ENCODE data around the gene AK9.

AK9 gene

GRCh38 chr6:109480993-109481480 lies 210.0 kb downstream of the AK9 start:
- Histone ChIP-seq H3K9ac (no peak overlapping the region), H3K36me3 (ENCODE audit: control insufficient read depth, insufficient read depth, low read length) (no peaks in the 10 kb centered on the region), H3K4me2 (ENCODE audit: low read length) (peak overlapping the region; percentile 8), H3K27ac (no peak overlapping the region), H3K9me3 (ENCODE audit: control insufficient read depth, low read length) (no peaks in the 10 kb centered on the region), H2AFZ (no peak overlapping the region), H3K4me1 (peaks cover 21% of the 10 kb centered on the region), H3K4me3 (ENCODE audit: low read depth, low read length) (no peak overlapping the region), H3K27me3 (ENCODE audit: control insufficient read depth, insufficient read depth, low read length) (no peaks in the 10 kb centered on the region), H3K79me2 (peaks cover 31% of the 10 kb centered on the region)
- TF ChIP-seq CTCF (IDR thresholded peaks at IDR 0.05) = no peak

- Histone ChIP-seq H3K4me3 (ENCODE audit: low read depth, low read length) (no peak overlapping the region), H2AFZ (no peak overlapping the region), H3K36me3 (ENCODE audit: control insufficient read depth, insufficient read depth, low read length) (no peaks in the 10 kb centered on the region), H3K79me2 (peaks cover 31% of the 10 kb centered on the region), H3K9me3 (ENCODE audit: control insufficient read depth, low read length) (no peaks in the 10 kb centered on the region), H3K9ac (no peak overlapping the region), H3K4me2 (ENCODE audit: low read length) (peak overlapping the region; percentile 24), H3K27ac (no peak overlapping the region), H3K27me3 (ENCODE audit: control insufficient read depth, insufficient read depth, low read length) (no peaks in the 10 kb centered on the region), H3K4me1 (peaks cover 21% of the 10 kb centered on the region)
- TF ChIP-seq CTCF (IDR thresholded peaks at IDR 0.05) = no peak
Observed at GRCh38 chr6:109478841-109479624, 212.0 kb downstream of the AK9 start.

GRCh38 chr6:109478222-109478805 lies 212.7 kb downstream of the AK9 start:
- no peaks in the 10 kb centered on the region for H3K27me3 ChIP-seq (ENCODE audit: control insufficient read depth, insufficient read depth, low read length)
- H3K4me2 ChIP-seq (ENCODE audit: low read length) = no peak overlapping the region
- no peak overlapping the region for H3K4me3 ChIP-seq (ENCODE audit: low read depth, low read length)
- H3K9me3 ChIP-seq (ENCODE audit: control insufficient read depth, low read length) = no peaks in the 10 kb centered on the region
- no peak overlapping the region for H3K27ac ChIP-seq
- H3K4me1 ChIP-seq = peaks cover 21% of the 10 kb centered on the region
- H3K79me2 ChIP-seq = peaks cover 31% of the 10 kb centered on the region
- TF ChIP-seq CTCF (IDR thresholded peaks at IDR 0.05) = no peak
- no peak overlapping the region for H2AFZ ChIP-seq
- no peaks in the 10 kb centered on the region for H3K36me3 ChIP-seq (ENCODE audit: control insufficient read depth, insufficient read depth, low read length)
- no peak overlapping the region for H3K9ac ChIP-seq

GRCh38 chr6:109477725-109478124 lies 213.3 kb downstream of the AK9 start:
- H3K9me3 ChIP-seq (ENCODE audit: control insufficient read depth, low read length) = no peaks in the 10 kb centered on the region
- H3K36me3 ChIP-seq (ENCODE audit: control insufficient read depth, insufficient read depth, low read length) = no peaks in the 10 kb centered on the region
- no peak overlapping the region for H3K9ac ChIP-seq
- H3K27me3 ChIP-seq (ENCODE audit: control insufficient read depth, insufficient read depth, low read length) = no peaks in the 10 kb centered on the region
- H2AFZ ChIP-seq = no peak overlapping the region
- peaks cover 21% of the 10 kb centered on the region for H3K4me1 ChIP-seq
- no peak overlapping the region for H3K4me2 ChIP-seq (ENCODE audit: low read length)
- peaks cover 31% of the 10 kb centered on the region for H3K79me2 ChIP-seq
- no peak for TF ChIP-seq CTCF (IDR thresholded peaks at IDR 0.05)
- no peak overlapping the region for H3K4me3 ChIP-seq (ENCODE audit: low read depth, low read length)
- no peak overlapping the region for H3K27ac ChIP-seq
